ENCODE results near the gene DMRTB1.
A peak's percentile ranks its signal among the peaks of the same experiment; 100 is the strongest.

DMRTB1 gene

DNA sequence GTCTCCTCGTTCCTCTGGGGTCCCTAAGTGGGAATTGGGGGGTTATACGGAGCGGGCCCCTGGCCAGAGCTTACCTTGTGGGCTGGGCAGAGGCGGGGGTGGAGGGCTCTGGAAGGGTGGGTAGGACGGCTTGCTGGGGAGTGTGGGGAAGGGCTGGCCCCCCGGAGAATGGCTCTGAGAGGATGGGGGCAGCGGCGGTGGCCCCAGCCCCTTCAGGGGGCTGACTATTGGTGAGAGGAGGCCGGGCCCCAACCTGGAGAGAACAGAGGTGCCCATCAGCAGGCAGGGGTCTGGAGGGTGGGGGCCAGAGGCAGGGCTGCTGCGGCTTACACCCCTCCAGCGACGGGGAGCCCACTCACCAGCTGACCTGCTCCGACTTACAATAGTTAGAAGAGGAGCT lies 50.6 kb downstream of the DMRTB1 start:
- DNase-seq (ENCODE audit: low read depth), result no peak

DNA sequence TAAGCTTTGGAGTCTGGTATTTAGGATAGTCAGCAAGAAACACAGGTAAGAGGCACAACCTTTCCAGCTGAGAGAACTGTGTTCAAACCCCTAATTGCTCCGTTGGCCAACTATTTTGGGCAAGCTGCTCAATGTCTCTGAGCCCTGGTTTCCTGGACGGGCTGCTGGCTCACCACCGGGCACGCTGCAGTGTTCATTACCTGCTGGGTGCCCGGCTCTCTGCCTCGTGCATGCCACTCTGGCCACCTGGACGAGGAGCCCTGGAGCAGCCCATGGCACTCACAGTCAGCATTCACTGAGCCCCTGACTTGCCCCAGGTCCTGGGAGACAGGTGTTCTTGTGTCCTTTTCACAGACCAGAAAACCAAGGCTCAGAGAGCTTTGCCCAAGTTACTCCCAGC lies 51.0 kb downstream of the DMRTB1 start:
- no peak for DNase-seq (ENCODE audit: low read depth)

DNA sequence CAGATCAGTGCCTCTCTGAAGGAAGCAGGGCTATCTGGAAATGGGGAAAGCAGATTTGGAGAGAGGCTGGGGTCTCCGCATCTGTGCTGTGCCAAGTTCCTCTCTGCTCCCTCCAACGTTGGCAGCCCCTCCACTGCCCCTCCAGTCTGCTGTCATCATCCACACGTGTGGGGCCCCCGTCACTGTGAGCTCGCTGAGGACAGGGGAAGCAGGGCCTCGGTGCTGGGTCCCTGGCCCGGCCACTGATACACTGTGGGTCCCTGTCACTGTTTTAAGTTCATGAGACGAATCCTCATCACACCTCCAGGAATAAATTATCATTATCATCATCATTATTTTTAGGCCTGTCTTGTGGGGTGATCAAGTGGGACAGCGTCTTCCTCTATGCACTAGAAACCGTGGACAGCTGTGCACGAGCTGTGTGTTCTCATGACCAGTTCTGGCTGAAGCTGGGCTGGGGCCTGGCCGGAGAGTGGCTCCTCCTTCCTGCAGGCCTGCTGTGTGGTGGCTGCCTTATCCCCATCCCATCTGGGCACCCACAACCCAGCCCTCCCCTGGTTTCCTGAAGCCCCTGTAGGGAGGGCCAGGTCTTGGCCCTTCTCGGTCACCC lies 52.2 kb downstream of the DMRTB1 start:
- DNase-seq (ENCODE audit: low read depth), result no peak

DNA sequence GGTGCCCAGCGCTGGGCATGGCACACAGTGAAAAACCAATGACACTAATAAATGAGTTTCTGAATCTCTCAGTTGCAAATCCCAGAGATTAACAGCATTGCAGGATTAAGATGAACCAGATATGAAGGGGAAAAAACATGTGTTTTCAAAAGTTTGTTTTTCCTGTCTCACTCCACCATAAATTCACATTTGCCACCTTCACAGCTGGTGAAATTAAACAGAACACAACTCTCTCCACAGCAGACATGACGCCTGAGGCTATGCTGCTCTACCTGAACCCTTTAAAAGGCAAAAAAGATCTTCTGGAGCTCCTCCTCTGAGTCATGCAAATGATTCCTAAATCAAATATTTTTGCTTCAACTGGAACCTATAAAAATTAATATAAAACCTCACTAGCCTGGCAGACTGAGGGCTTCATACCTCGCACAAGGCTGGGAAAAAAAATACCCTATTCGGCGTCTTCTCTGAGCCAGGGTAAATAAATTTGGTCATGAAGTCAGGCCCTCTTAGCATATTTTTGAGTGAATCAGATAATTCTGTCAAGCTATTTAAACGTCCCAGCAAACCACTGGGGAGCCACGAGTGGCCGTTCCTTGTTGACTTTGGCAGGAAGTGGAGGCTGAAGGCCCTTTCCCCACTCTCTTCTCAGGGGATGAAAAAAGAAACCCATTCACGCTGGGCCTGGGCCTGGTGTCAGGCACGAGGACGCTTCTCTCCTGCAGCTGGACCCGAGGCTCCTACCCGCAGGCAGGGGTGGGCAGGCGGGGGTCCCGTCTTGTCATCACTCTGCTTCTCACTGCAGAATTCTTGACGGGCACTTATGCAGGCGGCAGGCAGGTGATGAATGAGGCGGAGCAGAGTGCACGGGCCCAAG lies 53.0 kb downstream of the DMRTB1 start:
- DNase-seq (ENCODE audit: low read depth), result peak; percentile 51

DNA sequence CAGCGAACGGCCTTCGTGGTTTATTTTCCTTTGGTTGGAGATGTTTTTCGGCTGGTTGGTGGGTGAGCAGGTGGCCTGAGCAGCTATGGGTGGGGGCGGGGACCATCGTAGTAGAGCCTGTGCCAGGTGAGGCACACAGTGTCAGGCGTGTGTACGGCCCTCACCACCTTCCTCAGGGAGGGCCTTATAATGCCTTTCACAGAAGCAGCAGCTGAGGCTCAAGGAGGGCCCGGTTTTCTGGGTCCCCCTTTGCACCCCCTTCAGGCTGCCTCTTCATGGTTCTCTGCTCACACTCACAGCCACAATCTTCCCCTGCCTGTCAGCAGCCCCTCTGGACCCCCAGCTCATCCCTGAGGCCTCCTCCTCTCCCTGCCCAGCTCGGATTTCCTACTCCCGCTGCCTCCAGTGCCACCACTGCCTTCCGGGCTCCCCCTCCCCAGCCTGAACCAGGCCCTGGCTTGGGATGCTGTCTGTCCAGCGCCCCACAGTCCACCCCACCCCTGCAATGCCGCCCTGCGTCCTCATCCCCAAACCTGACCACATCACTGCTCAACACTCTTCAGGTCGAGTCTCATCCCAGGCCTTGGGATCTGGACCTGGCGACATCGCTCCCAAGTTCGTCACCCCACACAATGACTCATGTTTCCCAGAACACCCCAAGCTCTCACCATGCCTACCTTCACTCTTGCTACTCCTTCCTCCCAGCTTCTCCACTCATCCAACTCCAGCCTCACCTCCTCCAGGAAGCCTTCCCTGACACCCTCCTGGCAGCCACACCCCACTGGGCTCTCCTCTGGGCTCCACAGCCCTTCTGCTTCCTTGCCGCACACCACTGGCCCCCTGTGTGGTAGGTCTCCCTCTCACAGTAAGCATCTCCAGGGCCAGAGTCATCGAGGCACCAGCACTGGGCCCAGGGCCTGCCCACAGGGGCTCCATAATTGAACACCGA lies 53.9 kb downstream of the DMRTB1 start:
- DNase-seq (ENCODE audit: low read depth), result no peak

DNA sequence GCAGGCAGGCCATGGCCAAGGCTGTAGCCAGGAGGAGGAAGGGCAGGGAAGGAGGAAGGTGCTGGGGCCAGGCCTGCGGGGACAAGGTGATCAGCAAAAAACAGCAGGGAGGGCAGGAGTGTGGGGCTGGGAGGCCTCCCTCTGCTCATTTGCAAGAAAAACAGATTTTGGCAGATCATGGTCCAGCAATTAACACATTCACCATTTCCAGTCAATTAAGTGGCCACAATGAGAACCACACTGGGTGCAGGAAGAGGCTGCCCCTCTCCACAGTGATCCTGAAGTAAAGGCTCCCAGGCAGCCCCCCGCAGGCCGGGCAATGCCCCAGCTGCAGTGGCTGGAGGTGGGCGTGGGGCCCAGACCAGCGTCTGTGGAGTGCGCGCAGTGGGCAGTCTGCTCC lies 54.6 kb downstream of the DMRTB1 start:
- DNase-seq (ENCODE audit: low read depth), result no peak

DNA sequence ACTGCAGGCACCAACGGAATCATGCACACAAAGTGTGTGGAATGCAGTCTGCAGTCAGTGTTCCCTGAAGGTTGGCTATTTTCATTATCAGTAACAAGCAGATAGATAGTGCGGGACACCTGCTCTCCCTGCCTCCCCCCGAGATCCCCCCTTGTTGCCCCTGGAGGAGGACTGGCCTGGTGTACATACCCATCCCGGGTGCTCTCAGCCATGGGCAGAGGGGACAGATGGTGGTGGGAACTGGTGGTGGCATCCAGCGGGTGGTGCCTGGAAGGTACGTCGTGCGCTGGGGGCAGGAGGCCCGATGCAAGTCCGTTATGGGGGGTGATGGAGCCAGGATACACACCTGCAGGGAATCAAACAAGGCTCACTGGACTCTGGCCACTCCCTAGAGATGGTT lies 55.2 kb downstream of the DMRTB1 start:
- DNase-seq (ENCODE audit: low read depth), result no peak

DNA sequence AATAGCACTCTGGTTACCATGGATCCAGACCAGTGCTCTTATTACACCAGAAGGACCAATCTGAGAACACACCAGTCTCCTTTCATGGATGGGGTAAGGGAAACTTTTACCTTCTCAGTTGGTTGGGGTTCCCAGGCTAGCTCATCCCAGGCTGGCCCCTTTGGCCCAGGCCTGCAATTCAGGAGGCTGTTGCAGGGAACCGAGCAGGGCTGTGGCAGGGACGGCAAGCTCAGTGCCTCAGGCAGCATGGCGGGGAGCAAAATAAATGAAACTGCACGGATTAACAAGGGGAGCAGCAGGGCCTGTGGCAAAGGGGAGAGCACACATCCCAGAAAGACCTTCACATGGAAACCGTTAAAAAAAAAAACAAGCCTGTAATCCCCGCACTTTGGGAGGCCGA lies 57.0 kb downstream of the DMRTB1 start:
- no peak for DNase-seq (ENCODE audit: low read depth)
